ENCODE results near the gene RUNX1.
A peak's percentile ranks its signal among the peaks of the same experiment; 100 is the strongest.

Gene RUNX1

GRCh38 chr21:34897828-34898227, 151.3 kb downstream of the RUNX1 start:
- no peak for DNase-seq (ENCODE audit: low read depth)

GRCh38 chr21:34894401-34894800, 154.7 kb downstream of the RUNX1 start:
- DNase-seq (ENCODE audit: low read depth), result no peak

GRCh38 chr21:34892209-34892608, 156.9 kb downstream of the RUNX1 start:
- DNase-seq (ENCODE audit: low read depth), result no peak

GRCh38 chr21:34891613-34891943, 157.5 kb downstream of the RUNX1 start:
- DNase-seq (ENCODE audit: low read depth), result no peak

GRCh38 chr21:34890724-34891612, 158.1 kb downstream of the RUNX1 start:
- DNase-seq (ENCODE audit: low read depth), result no peak

GRCh38 chr21:34890470-34890723, 158.7 kb downstream of the RUNX1 start:
- no peak for DNase-seq (ENCODE audit: low read depth)

- DNase-seq (ENCODE audit: low read depth), result peak; percentile 47
Observed at GRCh38 chr21:34889676-34890469, 159.2 kb downstream of the RUNX1 start.

- peak; percentile 56 for DNase-seq (ENCODE audit: low read depth)
Observed at GRCh38 chr21:34889320-34889675, 159.8 kb downstream of the RUNX1 start.

- DNase-seq (ENCODE audit: low read depth), result peak; percentile 64
Observed at GRCh38 chr21:34888569-34889319, 160.4 kb downstream of the RUNX1 start.

GRCh38 chr21:34887725-34888568, 161.2 kb downstream of the RUNX1 start:
- DNase-seq (ENCODE audit: low read depth), result peak; percentile 84

- no peak for DNase-seq (ENCODE audit: low read depth)
Observed at GRCh38 chr21:34887105-34887442, 162.0 kb downstream of the RUNX1 start.

- no peak for DNase-seq (ENCODE audit: low read depth)
Observed at GRCh38 chr21:34886240-34887104, 162.6 kb downstream of the RUNX1 start.

- DNase-seq (ENCODE audit: low read depth), result no peak
Observed at GRCh38 chr21:34885626-34886239, 163.4 kb downstream of the RUNX1 start.

- DNase-seq (ENCODE audit: low read depth), result no peak
Observed at GRCh38 chr21:34885125-34885524, 164.0 kb downstream of the RUNX1 start.

- no peak for DNase-seq (ENCODE audit: low read depth)
Observed at GRCh38 chr21:34884346-34884929, 164.7 kb downstream of the RUNX1 start.

GRCh38 chr21:34883491-34884271, 165.4 kb downstream of the RUNX1 start:
- no peak for DNase-seq (ENCODE audit: low read depth)

GRCh38 chr21:34882719-34883131, 166.4 kb downstream of the RUNX1 start:
- DNase-seq (ENCODE audit: low read depth), result no peak

GRCh38 chr21:34881839-34882371, 167.2 kb downstream of the RUNX1 start:
- no peak for DNase-seq (ENCODE audit: low read depth)

GRCh38 chr21:34881421-34881820, 167.7 kb downstream of the RUNX1 start:
- DNase-seq (ENCODE audit: low read depth), result no peak
